BLaER1 (cell line): Measurements from ENCODE around the gene DPF3.

Experiments
- H3K27ac ChIP-seq: shearing (Covaris generic); formaldehyde crosslinking; 2 replicates; pipeline ENCODE4 v1.8.1; 2022
- H3K27me3 ChIP-seq: shearing (Covaris generic); formaldehyde crosslinking; 2 replicates; pipeline ENCODE4 v1.8.1; 2022
- H3K36me3 ChIP-seq: shearing (Covaris generic); formaldehyde crosslinking; 2 replicates; pipeline ENCODE4 v1.8.1; 2022
- H3K4me1 ChIP-seq: shearing (Covaris generic); formaldehyde crosslinking; 2 replicates; pipeline ENCODE4 v1.8.1; 2022
- H3K4me2 ChIP-seq: shearing (Covaris generic); formaldehyde crosslinking; 2 replicates; pipeline ENCODE4 v1.8.1; 2022
- H3K4me3 ChIP-seq: shearing (Covaris generic); formaldehyde crosslinking; 2 replicates; pipeline ENCODE4 v1.8.1; 2022
- H3K9ac ChIP-seq: shearing (Covaris generic); formaldehyde crosslinking; 2 replicates; pipeline ENCODE4 v1.8.1; 2022
- H3K9me3 ChIP-seq: shearing (Covaris generic); formaldehyde crosslinking; 2 replicates; pipeline ENCODE4 v1.8.1; 2022
- H4K20me1 ChIP-seq: shearing (Covaris generic); formaldehyde crosslinking; 2 replicates; pipeline ENCODE4 v1.8.1; 2022
- Cebpa-rat ChIP-seq: shearing (Covaris generic); IDR thresholded peaks from 2 replicates; pipeline ENCODE4 v1.8.1; 2022

DPF3 gene

DNA sequence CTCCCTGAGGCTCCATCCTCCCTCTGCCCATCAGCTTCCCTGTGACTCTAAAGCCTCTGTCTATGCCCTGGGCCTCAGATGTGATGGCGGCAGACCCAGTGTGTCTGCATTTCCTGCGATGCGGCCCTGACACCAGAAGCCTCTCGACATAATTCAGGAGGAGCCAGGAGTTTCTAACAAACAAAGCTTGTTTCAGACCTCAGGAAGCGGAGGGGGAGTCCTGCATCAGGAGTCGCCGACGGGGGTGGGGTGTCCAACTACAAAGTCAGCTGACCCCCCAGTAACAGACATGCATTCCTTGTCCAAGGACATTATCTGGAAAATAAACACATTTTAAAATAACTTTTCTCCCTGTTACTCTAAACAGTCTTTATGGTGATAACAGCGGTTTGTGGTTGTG is 167.5 kb downstream of the DPF3 start:
- Histone ChIP-seq H3K9ac (no peak overlapping the region), H3K27me3 (no peaks in the 10 kb centered on the region), H3K4me1 (peaks cover 9% of the 10 kb centered on the region), H3K4me2 (no peak overlapping the region), H3K36me3 (no peaks in the 10 kb centered on the region), H3K9me3 (no peaks in the 10 kb centered on the region), H3K4me3 (no peak overlapping the region), H3K27ac (no peak overlapping the region), H4K20me1 (no peaks in the 10 kb centered on the region)
- no peak for TF ChIP-seq Cebpa-rat

DNA sequence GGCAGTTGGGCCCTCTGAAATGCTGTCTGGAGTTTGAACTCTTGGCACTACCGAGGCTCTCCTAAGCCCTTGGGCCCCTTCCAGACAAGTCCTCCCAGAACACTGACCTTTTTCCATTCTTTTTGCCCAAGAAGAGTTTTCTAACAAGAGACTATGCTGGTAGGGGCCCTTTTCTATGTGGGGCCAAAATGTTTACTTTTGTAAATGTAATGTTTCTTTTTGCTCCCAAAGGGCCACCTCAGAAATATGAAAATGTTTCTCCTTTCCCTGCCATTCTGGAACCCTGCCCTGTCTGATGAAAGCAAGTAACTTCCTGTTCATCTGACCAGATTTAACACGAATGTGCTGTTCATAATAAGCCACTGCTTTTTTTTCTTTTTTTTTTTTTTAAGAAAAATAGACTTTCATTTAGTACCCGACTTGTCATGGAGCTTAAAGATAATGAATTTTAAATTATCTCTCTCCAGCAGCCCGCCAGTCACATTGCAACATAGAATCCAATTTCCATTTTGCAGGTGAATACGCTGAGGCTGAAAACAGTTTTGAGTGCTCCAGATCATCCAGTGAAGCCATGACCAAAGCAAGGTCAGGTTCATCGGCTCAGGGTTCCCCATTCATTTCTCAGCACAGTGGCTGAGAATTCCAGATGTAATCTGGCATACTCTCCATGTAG is 169.9 kb downstream of the DPF3 start:
- Histone ChIP-seq H3K4me3 (no peak overlapping the region), H3K27ac (no peak overlapping the region), H3K9ac (no peak overlapping the region), H3K4me1 (peaks cover 9% of the 10 kb centered on the region), H3K36me3 (no peaks in the 10 kb centered on the region), H3K4me2 (peak overlapping the region; percentile 14; the same call in 1 of the 2 replicates), H3K27me3 (no peaks in the 10 kb centered on the region), H4K20me1 (no peaks in the 10 kb centered on the region), H3K9me3 (no peaks in the 10 kb centered on the region)
- TF ChIP-seq Cebpa-rat, result no peak

DNA sequence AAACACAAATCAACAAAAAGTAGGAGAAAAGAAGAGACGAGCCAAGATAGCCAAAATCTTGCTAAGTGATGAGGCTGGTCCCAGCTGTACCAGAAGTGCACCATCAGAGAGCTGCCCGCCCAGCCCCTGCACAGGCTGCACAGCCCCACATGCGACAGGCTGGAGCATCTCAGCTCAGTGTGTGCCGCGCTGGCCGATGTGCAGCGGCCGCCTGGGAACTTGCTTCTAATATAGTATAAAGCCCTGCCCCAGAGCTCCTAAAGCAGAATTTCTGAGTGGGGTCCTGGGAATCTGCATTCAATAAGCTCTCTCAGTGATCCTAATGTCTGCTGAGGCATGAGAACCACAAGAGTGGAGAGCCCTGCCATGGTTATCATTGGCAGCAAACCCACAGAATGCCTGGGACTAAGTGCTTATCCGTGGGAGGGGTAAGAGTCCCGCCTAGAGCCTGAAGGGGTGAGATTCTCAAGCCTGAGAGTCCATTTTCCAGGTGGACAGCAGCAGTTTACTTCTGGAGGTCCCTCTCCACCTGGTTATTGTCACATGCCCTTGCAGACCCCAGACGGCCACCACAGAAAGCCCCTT is 171.6 kb downstream of the DPF3 start:
- no peaks in the 10 kb centered on the region for H4K20me1 ChIP-seq
- peaks cover 15% of the 10 kb centered on the region for H3K4me1 ChIP-seq
- no peak overlapping the region for H3K9ac ChIP-seq
- no peak overlapping the region for H3K27ac ChIP-seq
- H3K9me3 ChIP-seq, result no peaks in the 10 kb centered on the region
- H3K4me2 ChIP-seq, result no peak overlapping the region
- H3K27me3 ChIP-seq, result no peaks in the 10 kb centered on the region
- H3K4me3 ChIP-seq, result no peak overlapping the region
- H3K36me3 ChIP-seq, result no peaks in the 10 kb centered on the region
- TF ChIP-seq Cebpa-rat, result no peak

DNA sequence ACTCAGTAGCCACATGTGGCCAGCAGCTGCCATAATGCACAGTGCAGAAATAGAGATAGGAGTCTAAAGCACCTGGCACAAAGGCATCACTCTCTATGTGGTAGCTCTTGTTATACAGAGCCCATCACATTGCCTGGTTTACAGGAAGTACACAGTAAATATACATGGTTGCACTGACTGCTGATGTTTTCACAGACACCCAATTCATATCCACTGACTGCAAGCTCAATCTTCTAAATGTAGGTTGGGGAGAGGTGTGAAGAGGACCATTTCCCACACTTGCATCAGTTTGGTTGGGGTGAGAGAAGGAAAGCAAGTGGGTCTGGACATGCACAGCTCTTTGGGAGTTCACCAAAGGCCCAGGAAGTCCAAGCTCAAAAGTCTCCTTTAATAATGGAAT is 172.8 kb downstream of the DPF3 start:
- H3K4me2 ChIP-seq, result no peak overlapping the region
- no peaks in the 10 kb centered on the region for H4K20me1 ChIP-seq
- no peaks in the 10 kb centered on the region for H3K9me3 ChIP-seq
- no peaks in the 10 kb centered on the region for H3K36me3 ChIP-seq
- TF ChIP-seq Cebpa-rat, result no peak
- H3K4me1 ChIP-seq, result peaks cover 27% of the 10 kb centered on the region
- no peak overlapping the region for H3K9ac ChIP-seq
- H3K27me3 ChIP-seq, result no peaks in the 10 kb centered on the region
- H3K4me3 ChIP-seq, result no peak overlapping the region
- no peak overlapping the region for H3K27ac ChIP-seq

DNA sequence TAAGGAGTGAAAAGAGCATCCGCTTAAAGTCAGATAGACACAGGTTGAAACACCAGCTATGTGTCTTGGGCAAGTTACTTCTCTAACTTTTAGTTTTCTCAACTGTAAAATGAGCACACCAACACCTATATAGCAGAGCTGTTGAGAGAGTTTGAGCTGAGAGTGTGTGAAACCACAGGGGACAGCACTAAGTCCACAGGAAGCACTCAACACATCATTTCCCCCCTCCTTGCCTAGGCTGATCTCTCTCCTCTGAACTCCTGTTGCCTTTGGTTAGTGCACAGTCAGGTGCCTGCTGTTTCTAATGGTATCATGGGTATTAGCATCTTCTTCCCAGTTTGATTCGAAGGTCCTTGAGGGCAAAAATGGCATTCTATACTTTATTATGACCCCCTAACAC is 176.7 kb downstream of the DPF3 start:
- H3K4me3 ChIP-seq, result no peak overlapping the region
- no peaks in the 10 kb centered on the region for H3K27me3 ChIP-seq
- H3K36me3 ChIP-seq, result no peaks in the 10 kb centered on the region
- H3K9me3 ChIP-seq, result no peaks in the 10 kb centered on the region
- H3K9ac ChIP-seq, result no peak overlapping the region
- peak overlapping the region; percentile 92 for H3K4me2 ChIP-seq
- peaks cover 52% of the 10 kb centered on the region for H3K4me1 ChIP-seq
- H4K20me1 ChIP-seq, result no peaks in the 10 kb centered on the region
- no peak for TF ChIP-seq Cebpa-rat
- H3K27ac ChIP-seq, result no peak overlapping the region

DNA sequence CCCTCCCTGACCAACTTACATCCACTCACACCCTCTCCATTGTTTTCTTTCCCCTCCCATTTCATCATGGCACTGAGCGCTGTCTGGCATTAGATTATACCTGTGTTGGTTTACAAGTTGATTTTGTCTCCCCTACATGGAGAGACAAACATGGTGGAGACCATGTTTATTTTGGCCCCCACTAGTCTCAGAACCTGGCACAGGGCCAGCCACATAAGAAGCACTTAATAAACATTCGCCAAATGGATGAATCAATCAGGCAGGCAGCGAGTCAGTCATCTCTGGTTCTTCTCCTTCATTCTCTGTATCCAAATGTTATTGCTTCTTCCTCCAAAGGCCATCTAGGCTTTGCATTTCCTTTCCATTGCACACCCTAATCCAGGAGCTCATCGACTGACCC is 177.4 kb downstream of the DPF3 start:
- no peak for TF ChIP-seq Cebpa-rat
- Histone ChIP-seq H3K36me3 (no peaks in the 10 kb centered on the region), H3K4me1 (peaks cover 52% of the 10 kb centered on the region), H3K27me3 (no peaks in the 10 kb centered on the region), H4K20me1 (no peaks in the 10 kb centered on the region), H3K4me2 (peak overlapping the region; percentile 92), H3K27ac (peak overlapping the region; percentile 37; the same call in 1 of the 2 replicates), H3K9ac (no peak overlapping the region), H3K4me3 (no peak overlapping the region), H3K9me3 (no peaks in the 10 kb centered on the region)

DNA sequence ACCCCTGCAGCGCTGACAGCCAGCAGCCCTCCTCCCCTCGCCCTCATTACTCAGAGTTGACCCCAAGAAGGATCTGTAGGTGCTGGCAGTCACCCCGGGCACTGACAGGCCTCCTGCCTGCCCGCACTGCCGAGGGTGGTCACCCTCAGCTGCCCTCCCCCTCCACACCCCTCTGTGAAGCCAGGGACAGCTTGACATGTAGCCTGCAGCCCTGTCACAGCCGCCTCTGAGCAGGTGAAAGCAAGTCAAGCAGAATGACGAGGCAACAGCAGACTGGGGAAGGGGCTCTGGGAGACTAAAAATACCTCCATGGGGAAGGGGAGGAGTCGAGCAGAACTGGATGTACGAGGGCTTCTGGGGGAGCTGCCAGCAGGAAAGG is 178.1 kb downstream of the DPF3 start:
- no peaks in the 10 kb centered on the region for H3K36me3 ChIP-seq
- H3K4me1 ChIP-seq, result peaks cover 52% of the 10 kb centered on the region
- no peaks in the 10 kb centered on the region for H3K27me3 ChIP-seq
- H3K9me3 ChIP-seq, result no peaks in the 10 kb centered on the region
- H3K9ac ChIP-seq, result 0 out of 2 replicates have a peak overlapping the region, but pooled peaks have one; percentile 34
- H3K4me3 ChIP-seq, result no peak overlapping the region
- H3K27ac ChIP-seq, result 0 out of 2 replicates have a peak overlapping the region, but pooled peaks have one; percentile 58
- no peaks in the 10 kb centered on the region for H4K20me1 ChIP-seq
- no peak for TF ChIP-seq Cebpa-rat
- peak overlapping the region; percentile 92 for H3K4me2 ChIP-seq

DNA sequence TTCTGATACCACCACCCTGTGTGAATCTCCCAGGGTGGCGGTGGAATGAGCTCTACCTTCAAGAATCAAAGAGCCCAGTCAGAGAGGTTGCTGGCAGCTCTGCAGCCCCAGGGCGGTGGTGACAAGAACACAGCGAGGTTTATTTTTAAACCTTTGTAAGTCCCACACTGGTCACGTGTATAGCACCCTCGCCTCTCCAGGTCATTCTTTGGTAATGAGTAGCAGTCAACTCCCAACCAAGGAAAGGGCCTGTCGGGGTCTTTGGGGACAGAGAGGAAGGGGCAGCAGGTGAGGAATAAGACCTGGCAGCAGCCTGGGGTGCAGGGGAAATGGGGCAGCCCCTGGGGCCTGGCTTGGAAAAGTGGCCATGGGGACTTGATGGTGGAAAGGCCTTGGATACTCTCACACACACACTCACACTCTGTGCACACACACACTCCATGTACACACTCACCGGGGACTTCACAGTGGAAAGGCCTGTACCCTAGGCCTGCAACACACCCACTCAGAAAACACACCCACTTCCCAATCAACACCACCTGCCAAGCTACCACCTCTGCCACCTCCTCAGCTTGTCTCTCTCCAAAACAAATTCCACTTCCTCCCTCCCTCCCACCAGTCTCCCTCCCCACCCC is 178.6 kb downstream of the DPF3 start:
- Histone ChIP-seq H3K9me3 (no peaks in the 10 kb centered on the region), H3K4me2 (peak overlapping the region; percentile 92), H3K4me3 (0 out of 2 replicates have a peak overlapping the region, but pooled peaks have one; percentile 12), H3K9ac (0 out of 2 replicates have a peak overlapping the region, but pooled peaks have one; percentile 11), H4K20me1 (no peaks in the 10 kb centered on the region), H3K4me1 (peaks cover 52% of the 10 kb centered on the region), H3K27me3 (no peaks in the 10 kb centered on the region), H3K27ac (peak overlapping the region; percentile 57), H3K36me3 (no peaks in the 10 kb centered on the region)
- TF ChIP-seq Cebpa-rat, result no peak

DNA sequence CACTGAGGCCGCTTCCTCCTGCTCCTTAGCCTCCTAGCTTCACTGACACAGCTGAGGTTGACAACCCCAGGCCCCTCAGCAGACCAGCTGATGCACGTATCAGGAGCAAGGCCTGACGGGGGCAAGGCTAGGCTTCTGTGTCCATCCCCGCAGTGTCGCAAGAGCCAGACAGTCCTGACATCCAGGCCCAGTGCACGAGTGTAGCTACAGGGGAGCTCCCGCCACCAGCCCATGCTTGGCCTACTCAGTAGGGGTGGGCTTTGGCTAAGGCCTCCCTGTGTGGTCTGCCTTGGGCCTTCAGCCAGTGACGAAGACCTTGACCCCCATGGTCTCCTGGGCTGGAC is 179.1 kb downstream of the DPF3 start:
- Histone ChIP-seq H3K4me1 (peaks cover 52% of the 10 kb centered on the region), H3K27ac (peak overlapping the region; percentile 57), H3K9ac (0 out of 2 replicates have a peak overlapping the region, but pooled peaks have one; percentile 11), H3K27me3 (no peaks in the 10 kb centered on the region), H3K4me2 (peak overlapping the region; percentile 92), H3K36me3 (no peaks in the 10 kb centered on the region), H4K20me1 (no peaks in the 10 kb centered on the region), H3K4me3 (0 out of 2 replicates have a peak overlapping the region, but pooled peaks have one; percentile 12), H3K9me3 (no peaks in the 10 kb centered on the region)
- no peak for TF ChIP-seq Cebpa-rat

DNA sequence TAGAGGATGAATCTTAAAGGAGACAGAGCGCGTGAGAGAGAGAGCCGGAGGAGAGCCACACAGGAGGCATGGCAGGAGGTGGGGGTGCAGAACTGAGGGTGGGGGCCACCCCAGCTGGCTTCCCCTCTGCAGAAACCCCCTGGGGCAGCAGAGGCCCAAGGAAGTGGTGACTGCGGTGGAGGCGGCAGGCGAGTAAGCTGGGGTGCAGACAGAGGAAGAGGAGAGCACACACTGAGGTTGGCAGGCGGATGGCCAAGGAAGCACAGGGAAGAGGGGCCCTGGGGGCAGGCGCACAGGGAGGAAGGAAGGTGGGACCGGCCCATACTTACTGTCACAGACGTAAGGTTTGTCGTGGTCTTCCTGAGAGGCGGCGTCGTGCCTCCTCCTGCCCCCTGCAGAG is 179.8 kb downstream of the DPF3 start:
- Histone ChIP-seq H4K20me1 (no peaks in the 10 kb centered on the region), H3K27ac (peak overlapping the region; percentile 57; the same call in 1 of the 2 replicates), H3K4me3 (no peak overlapping the region), H3K27me3 (no peaks in the 10 kb centered on the region), H3K9ac (no peak overlapping the region), H3K4me1 (peaks cover 52% of the 10 kb centered on the region), H3K36me3 (no peaks in the 10 kb centered on the region), H3K9me3 (no peaks in the 10 kb centered on the region), H3K4me2 (peak overlapping the region; percentile 92)
- no peak for TF ChIP-seq Cebpa-rat
